Left ventricle myocardium inferior (tissue), 1 donor: ENCODE results near the gene OR2W3. TPM values are rescaled to one million over a fixed set of nuclear protein-coding genes. Genes with fewer than 3 reads are reported as not detected.
A peak's percentile ranks its signal among the peaks of the same experiment; 100 is the strongest.
"Not testable (repeated sequence)": the region's sequence is repeated elsewhere in the genome, so short reads cannot be mapped to it uniquely, and the experiment has no call there.

Experiments used
- DNase-seq: peaks from one replicate; pipeline ENCODE4 v3.0.0-alpha.2; 2020
- H3K27ac ChIP-seq: fragments of 200-600 bp; replicated peaks from 2 replicates; pipeline ENCODE4 v1.8.0; 2021
- H3K27me3 ChIP-seq: fragments of 200-600 bp; 2 replicates; pipeline ENCODE4 v1.8.0; 2021; ENCODE audit warnings: low read depth
- H3K36me3 ChIP-seq: fragments of 200-600 bp; 2 replicates; pipeline ENCODE4 v1.8.0; 2021
- H3K4me1 ChIP-seq: fragments of 200-600 bp; 2 replicates; pipeline ENCODE4 v1.8.0; 2021
- H3K4me3 ChIP-seq: fragments of 200-600 bp; 2 replicates; pipeline ENCODE4 v1.8.0; 2021; ENCODE audit warnings: mild to moderate bottlenecking, moderate library complexity
- H3K9me3 ChIP-seq: fragments of 200-600 bp; replicated peaks from 2 replicates; pipeline ENCODE4 v1.8.0; 2021
- CTCF ChIP-seq: fragments of 200-600 bp; IDR thresholded peaks from 2 replicates; pipeline ENCODE4 v1.8.0; 2021; ENCODE audit warnings: antibody characterized with exemption, mild to moderate bottlenecking, borderline replicate concordance
- intact Hi-C: fragments of 100-400 bp; cut with micrococcal nuclease; formaldehyde crosslinking; loops from one replicate; pipeline ENCODE4 v1.11.0; 2022
- total RNA-seq: library from RNA; stranded (reverse); fragmentation: NEBNext Ultra II Directional; extraction: Animal tissue kit (Norgen Biotek cat#: 25700); gene quantifications from one replicate; pipeline ENCODE4 v1.2.1, GENCODE V29; 2021
- donor health status: DM: no; HTN: yes; CAD: no; lungs with severe emphysema.

The OR2W3 gene
- total RNA-seq, 1 donor from 2014 or later, result not detected

- intact Hi-C loops, result no loop called here
- no peaks in the 10 kb centered on the region for H3K36me3 ChIP-seq
- H3K4me1 ChIP-seq, result no peaks in the 10 kb centered on the region
- no peak for DNase-seq
- H3K27me3 ChIP-seq, result peaks cover 19% of the 10 kb centered on the region
- no peak overlapping the region for H3K4me3 ChIP-seq
- no peak overlapping the region for H3K27ac ChIP-seq
- peaks cover 15% of the 10 kb centered on the region for H3K9me3 ChIP-seq
- no peak for TF ChIP-seq CTCF
These were observed 41.0 kb downstream of the OR2W3 start for GRCh38 chr1:247936415-247936814.

GRCh38 chr1:247936965-247937734 lies 41.8 kb downstream of the OR2W3 start:
- peak; percentile 40 for TF ChIP-seq CTCF
- intact Hi-C loops, H3K27ac ChIP-seq, H3K4me1 ChIP-seq, H3K36me3 ChIP-seq: not testable (repeated sequence)
- H3K4me3 ChIP-seq, result peak overlapping the region; percentile 25
- H3K27me3 ChIP-seq, result peaks cover 19% of the 10 kb centered on the region
- peaks cover 15% of the 10 kb centered on the region for H3K9me3 ChIP-seq
- DNase-seq, result peak; percentile 49

- peaks cover 5% of the 10 kb centered on the region for H3K27me3 ChIP-seq
- H3K4me1 ChIP-seq, result no peaks in the 10 kb centered on the region
- no peak for TF ChIP-seq CTCF
- no peak overlapping the region for H3K27ac ChIP-seq
- intact Hi-C loops, result no loop called here
- H3K36me3 ChIP-seq, result no peaks in the 10 kb centered on the region
- DNase-seq, result no peak
- H3K9me3 ChIP-seq, result peaks cover 17% of the 10 kb centered on the region
- H3K4me3 ChIP-seq, result no peak overlapping the region
These were observed 47.2 kb downstream of the OR2W3 start for GRCh38 chr1:247942624-247943023.

Other genes with a start within 250 kb of the OR2W3 start
- gene OR13G1, start 215.8 kb upstream of the OR2W3 start, total RNA-seq, result not detected
- not detected for gene OR6F1, start 178.9 kb upstream of the OR2W3 start, total RNA-seq
- gene OR14K1, start 157.0 kb upstream of the OR2W3 start, total RNA-seq, result not detected
- gene OR14A2, start 147.4 kb upstream of the OR2W3 start, total RNA-seq, result not detected
- gene OR1C1, start 135.0 kb upstream of the OR2W3 start, total RNA-seq, result not detected
- not detected for gene OR14A16, start 71.5 kb upstream of the OR2W3 start, total RNA-seq
- gene OR11L1, start 53.7 kb upstream of the OR2W3 start, total RNA-seq, result not detected
- gene TRIM58, start 38.4 kb upstream of the OR2W3 start, total RNA-seq, result 0.16 TPM
- not detected for gene OR2T8, start 24.7 kb downstream of the OR2W3 start, total RNA-seq
- gene OR2AJ1, start 29.3 kb downstream of the OR2W3 start, total RNA-seq, result not detected
- not detected for gene OR2L8, start 53.3 kb downstream of the OR2W3 start, total RNA-seq
- not detected for gene OR2AK2, start 69.6 kb downstream of the OR2W3 start, total RNA-seq
- gene OR2L5, start 118.1 kb downstream of the OR2W3 start, total RNA-seq, result not detected
- gene OR2L2, start 134.5 kb downstream of the OR2W3 start, total RNA-seq, result not detected
- gene OR2L3, start 151.2 kb downstream of the OR2W3 start, total RNA-seq, result not detected
- not detected for gene OR2L13, start 199.6 kb downstream of the OR2W3 start, total RNA-seq
- not detected for gene OR2M5, start 249.6 kb downstream of the OR2W3 start, total RNA-seq